HG03159 (cell line): ENCODE results near the gene TTC3.

Experiments
- ATAC-seq: cut with Tn5 transposase; IDR thresholded peaks from one replicate; pipeline ENCODE4 v1.9.1; 2021; ENCODE audit warnings: mild to moderate bottlenecking, moderate library complexity; ENCODE audit not compliant: unreplicated experiment

TTC3 gene

GRCh38 chr21:37244501-37245095 lies 171.5 kb downstream of the TTC3 start:
- ATAC-seq: no peak

DNA sequence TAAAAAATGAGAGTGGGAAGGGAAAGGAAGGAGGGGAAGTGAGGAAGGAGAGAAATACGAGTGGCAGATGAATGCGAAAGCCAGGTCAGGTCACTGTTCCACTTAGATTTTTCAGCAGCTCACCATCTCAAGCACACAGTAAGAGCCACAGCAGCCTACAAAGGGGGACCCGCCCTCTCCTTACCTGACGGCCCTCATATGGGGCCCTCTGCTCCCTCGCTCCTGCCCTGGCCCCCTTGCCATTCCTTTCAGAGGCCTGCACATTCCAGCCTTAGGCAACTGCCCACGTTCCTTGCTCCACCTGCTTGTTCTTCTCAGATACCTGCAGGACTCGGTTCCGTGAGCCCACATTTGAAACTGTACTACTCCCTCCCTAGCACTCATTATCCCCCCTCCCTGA lies 172.1 kb downstream of the TTC3 start:
- no peak for ATAC-seq

- ATAC-seq: no peak
These were observed 175.2 kb downstream of the TTC3 start for GRCh38 chr21:37248298-37248697.

DNA sequence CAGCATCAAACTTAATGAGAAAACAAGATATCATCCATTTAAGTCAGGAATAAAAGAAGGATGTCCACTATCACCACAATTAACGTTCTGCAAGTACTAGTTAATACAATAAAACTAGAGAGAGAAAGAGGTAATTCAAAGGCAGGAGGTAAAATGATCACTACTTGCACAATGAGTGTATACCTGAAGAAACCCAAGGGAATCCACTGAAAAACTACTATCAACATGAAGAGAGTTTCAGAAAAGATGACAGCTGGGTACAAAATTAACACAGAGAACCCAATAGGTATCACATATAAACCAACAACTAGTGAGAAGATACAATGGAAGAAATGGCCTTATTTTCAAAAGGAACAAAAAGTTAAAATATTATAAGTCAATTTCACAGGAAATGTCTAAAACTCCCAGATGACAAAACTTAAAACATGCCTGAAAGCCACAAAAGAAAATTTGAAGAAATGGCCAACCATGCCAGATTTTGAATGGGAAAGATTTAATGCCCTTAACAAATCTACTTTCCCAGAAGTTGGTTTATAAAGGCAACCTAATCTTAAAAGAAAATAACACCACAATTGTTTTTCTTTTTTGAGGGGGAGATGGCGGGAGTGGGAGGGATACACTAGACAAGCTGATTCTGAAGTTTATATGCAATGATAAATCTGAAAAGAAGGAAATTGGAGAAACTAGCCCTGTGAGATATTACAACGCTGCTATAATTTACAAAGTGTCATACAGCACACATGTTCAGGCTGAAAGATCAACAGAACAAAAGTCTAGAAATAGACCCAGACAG lies 176.3 kb downstream of the TTC3 start:
- no peak for ATAC-seq

- ATAC-seq: no peak
These were observed 178.2 kb downstream of the TTC3 start for GRCh38 chr21:37251294-37251634.
